HG03175 (cell line): ENCODE data around the gene KPNA5.
"Not testable (repeated sequence)": the region's sequence is repeated elsewhere in the genome, so short reads cannot be mapped to it uniquely, and the experiment has no call there.

Experiments used
- ATAC-seq: cut with Tn5 transposase; IDR thresholded peaks from one replicate; pipeline ENCODE4 v1.9.1; 2021; ENCODE audit warnings: mild to moderate bottlenecking, moderate library complexity; ENCODE audit not compliant: unreplicated experiment

Gene KPNA5

DNA sequence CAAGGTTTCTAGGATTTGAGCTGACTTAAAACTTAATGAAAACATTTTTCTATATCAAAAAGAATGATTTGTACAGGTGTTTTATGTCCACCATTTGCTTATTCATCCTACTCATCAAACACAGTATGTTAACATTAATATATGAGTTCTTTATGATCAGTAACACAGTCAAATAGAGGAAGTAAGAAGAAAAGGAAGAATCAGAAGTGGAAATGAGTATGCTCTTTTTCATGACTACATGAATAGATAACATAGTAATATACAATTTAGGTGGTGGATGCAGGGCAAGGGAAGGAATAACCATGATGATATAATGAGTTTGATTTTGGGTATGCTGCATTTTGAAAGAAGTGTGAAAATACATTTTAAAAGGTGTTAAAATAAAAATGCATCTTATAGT is 16.5 kb downstream of the KPNA5 start:
- ATAC-seq, result peak; percentile 72

DNA sequence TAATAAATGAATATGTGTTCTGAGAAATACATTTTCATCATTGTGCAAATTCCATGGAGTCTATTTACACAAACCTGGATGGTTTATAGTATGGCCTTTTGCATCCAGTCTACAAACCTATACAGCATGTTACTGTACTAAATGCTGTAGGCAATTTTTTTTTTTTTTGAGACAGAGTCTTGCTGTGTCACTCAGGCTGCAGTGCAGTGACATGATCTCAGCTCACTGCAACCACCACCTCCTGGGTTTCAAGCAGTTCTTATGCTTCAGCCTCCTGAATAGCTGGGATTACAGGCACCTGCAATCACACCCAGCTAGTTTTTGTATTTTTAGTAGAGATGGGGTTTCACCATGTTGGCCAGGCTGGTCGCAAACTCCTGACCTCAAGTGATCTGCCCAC is 22.9 kb downstream of the KPNA5 start:
- not testable (repeated sequence) for ATAC-seq

DNA sequence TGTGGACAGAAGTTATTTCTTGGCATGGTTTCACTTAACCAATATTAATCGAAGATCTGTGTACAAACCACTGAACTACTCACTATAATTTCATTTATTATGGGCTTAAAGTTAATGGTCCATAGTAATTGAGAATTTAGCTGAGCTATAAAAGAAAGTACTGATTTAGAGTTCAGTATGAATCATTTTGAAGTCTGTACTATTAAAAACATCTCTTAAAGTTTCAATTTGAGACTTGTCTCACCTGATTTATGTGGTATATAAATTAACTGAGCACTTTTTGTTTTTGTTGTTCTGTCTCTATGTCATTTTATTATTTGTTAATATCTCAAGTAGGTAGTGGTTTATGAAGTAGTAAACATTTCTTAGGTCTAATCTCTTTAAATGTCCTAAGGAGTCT is 24.9 kb downstream of the KPNA5 start:
- no peak for ATAC-seq

DNA sequence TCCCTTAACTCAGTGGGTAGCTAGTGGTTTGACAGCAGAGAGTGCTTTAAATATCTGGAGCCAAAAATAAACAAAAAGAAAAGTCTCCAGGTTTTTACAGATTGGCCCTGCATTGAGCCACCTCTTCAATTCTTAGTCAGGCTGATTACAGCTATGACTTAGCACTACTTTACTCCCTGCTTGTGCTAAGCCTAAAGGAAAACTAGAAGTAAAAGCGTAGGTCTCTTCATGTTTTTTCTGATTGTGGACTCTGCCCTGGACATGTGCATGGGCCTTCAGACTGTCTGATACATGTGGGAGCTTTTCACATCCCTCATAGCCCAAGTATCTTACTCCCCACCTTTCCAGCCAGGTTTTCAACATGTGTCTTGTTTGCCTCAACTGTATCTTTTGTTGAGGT is 33.3 kb downstream of the KPNA5 start:
- ATAC-seq, result no peak

DNA sequence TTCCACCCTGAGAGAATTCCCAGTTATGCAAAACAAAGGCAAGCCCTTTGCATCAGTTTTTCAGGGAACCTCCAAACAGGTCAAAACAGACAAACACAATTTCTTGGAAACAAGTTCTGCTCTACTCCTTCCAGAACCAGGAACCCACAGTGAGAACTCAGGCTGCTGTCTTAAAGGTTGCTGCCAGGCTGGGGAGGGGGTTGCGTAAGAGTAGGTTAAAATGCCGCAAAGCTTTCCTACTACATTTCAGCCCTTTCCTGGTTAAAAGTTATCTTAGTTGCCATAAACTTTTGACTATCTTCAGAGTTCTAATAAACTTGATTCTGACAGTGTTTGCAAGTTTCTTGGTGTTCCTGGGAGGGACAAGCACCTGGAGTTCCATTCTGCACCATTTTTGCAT is 33.8 kb downstream of the KPNA5 start:
- ATAC-seq, result no peak

DNA sequence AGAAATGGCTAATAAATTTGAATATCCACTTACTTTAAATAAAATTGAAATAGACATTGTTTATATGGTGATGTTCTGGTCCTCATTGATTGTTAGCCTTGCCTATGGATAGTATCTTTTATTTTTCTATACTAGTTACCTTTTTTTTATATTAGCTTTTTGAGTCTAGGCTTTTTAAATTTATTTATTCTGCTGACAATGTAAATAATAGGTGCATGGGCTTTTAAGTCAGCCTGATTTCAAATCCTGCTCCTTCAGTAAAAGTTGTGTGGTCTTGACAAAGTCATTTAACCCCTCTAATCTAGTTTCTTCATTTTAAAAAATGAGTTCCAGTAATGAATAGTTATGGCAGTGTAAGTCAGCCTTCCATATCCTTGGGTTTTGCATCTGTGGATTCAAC is 45.9 kb downstream of the KPNA5 start:
- ATAC-seq, result no peak

DNA sequence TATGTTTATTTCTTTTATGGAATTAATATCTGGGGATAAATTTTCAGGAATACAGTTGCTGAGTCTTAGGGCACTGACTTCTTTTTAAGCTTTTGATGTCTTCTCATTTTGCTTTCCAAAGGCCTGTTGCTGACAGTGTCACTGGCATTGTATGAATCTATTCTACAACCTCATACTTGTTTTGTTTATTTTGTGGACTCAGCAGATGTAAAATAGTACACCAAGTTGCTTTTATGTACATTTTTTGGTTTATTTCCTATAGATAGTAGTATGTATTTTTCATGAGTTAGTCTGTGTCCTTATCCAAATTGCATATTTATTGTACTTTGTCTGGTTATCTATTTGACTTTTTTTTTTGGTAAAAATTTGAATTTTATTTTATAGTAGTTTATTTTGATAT is 49.5 kb downstream of the KPNA5 start:
- no peak for ATAC-seq

DNA sequence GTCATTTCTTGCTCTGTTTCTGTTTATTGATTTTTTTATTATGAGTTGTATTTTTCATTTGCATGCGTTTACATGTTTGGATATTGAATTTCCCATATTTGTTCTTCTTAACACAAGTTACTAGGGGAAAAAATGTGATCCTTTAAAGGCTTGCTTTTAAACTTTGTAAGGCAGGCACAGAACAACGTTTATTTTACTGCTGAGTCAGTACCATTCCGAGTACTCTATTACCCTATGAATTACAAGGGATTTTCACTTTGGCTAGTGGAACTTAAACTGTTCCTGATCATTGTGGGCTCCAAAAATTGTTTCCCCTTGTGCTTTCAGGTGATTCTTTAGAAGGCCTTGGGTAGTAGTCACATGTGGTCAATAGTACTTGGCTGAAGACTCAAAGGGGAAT is 56.0 kb downstream of the KPNA5 start:
- ATAC-seq, result no peak

DNA sequence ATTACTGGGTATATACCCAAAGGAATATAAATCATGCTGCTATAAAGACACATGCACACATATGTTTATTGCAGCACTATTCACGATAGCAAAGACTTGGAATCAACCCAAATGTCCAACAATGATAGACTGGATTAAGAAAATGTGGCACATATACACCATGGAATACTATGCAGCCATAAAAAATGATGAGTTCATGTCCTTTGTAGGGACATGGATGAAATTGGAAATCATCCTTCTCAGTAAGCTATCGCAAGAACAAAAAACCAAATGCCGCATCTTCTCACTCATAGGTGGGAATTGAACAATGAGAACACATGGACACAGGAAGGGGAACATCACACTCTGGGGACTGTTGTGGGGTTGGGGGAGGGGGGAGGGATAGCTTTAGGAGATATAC is 59.5 kb downstream of the KPNA5 start:
- ATAC-seq, result not testable (repeated sequence)

DNA sequence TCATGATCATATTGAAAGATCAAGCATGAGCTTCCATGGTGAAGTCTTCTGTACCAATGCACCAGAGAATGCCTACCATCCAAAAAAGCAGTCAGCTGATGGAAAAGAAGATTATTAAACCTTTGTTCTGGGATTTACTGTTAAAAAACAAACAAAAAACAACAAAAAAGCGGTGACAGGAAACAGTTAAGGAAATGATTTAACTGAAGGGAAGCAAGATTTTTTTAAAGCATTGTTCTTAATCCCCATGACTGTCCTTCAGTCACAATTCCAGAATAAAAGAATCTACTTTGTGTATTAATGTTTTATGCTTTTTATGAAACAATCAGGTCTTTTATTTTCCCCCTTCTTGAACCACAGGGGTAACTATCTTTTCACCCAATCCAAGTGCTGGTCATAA is 60.6 kb downstream of the KPNA5 start:
- ATAC-seq, result no peak

DNA sequence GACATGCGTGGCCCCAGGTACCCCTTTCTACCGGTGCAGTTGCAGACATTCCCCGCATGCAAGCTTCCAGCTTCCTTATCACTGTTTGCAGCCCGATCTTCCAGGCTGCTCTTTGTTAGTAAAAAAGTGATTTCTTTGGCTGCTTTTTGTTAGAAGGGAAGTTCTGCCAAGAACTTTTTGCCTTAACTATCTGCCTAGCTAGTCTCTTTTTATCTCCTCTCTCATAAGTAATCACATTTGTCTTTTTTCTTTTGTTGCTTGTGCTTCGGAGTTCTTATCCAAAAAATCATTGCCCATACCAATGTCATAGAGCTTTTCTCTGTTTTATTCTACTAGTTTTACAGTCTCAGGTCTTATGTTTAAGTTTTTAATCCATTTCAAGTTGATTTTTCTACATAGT is 64.2 kb downstream of the KPNA5 start:
- no peak for ATAC-seq

DNA sequence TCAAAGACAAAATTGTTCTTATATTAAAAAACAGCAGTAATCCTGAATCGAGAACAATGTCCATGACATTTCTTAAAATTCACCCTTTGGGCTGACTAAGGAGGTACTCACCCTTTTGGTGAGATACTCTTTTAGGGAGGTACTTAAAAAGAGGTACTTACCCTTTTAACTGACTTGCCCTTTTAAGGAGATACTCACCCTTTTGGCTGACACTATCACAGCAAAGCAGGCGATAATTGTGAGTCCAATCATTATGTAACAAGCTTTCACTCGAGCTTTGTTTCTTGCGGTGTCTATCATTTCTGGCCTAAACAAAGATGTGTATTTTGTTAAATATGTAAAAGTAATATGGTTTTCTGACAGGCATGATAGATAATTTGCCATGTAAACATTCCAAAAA is 80.8 kb downstream of the KPNA5 start:
- no peak for ATAC-seq

DNA sequence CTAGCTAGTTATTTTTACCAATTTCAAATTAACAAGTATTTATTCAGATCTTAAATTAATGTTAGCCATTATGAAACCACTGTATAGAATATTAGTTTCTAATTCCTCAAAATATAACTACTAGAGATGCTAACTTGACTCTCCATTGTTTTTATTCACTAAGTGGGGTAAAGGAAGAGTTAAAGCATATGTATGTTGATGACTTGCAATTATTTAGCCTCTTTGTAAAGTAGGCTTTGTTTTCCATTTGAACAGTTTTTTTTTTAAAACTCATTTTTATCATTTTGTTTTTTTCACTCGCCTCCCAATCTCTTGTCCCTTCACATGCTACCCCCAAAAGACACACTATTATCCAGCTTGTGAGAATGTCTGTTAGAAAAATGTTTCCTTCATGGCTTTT is 81.2 kb downstream of the KPNA5 start:
- no peak for ATAC-seq

DNA sequence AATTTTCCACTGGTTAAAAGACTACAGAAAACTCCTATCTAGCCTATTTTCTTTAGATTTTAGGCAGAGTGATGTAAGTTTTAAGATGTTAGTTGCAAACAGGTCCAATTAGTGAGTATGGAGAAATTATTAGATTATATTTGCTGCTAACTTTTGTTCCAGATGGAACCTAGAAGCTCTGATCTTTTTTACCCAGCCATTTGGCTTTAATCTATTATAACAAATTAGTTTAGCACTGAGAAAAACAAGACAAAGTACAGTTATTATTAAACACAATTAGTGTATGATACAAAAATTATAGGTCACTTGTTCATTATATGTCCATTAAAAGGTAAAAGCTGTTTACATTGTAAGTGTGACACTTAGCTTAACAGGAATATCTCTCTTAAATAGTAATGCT is 82.0 kb downstream of the KPNA5 start:
- ATAC-seq, result no peak

DNA sequence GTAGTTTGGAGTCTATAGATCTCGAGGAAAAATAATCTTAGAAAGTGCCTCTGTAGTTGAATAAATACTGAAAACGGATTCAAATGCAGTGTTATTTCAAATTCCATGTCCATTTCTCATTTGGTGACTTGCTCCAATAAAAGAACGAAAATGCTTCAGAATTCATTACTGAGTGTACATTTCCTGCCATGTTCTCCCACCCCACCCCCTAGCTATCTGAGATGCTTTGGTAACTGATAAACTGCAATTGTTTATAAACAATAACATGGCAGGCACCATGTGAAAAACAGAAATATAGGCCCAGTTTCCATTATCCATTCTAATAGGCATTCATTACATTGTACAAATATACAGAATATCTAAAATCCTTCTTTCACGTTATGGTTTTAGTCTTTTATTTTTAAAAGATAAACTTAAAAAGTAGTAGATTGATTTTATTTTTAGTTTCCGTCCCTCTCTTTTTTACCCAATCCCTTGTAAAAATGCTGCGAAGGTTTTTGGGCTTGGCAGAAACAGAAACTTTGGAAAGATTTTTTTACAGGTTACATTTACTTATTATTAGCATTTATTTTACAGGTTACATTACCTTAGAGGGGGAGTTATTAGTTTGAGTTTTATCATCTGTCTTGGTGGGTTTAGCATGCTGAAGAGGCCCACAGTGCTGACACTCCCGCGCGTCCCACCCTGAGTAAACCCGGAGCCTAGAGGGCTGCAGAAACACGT is 83.1 kb downstream of the KPNA5 start:
- no peak for ATAC-seq

DNA sequence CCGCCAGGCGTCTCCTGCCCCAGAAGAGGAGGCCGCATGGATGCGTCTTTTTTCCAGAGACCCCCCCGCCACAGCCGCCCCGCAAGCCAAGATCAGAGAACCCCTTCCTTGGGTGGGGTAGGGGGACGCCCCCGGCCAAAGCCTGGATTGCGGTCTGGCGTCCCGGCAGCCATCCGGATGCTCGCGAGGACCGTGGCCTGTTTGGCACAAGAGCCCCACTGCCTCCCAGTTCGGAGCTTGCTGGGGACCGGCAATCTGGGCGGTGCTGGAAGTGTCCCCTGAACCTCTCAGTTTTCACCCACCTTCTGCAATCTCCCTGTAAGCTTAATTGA is 83.6 kb downstream of the KPNA5 start:
- ATAC-seq, result no peak

DNA sequence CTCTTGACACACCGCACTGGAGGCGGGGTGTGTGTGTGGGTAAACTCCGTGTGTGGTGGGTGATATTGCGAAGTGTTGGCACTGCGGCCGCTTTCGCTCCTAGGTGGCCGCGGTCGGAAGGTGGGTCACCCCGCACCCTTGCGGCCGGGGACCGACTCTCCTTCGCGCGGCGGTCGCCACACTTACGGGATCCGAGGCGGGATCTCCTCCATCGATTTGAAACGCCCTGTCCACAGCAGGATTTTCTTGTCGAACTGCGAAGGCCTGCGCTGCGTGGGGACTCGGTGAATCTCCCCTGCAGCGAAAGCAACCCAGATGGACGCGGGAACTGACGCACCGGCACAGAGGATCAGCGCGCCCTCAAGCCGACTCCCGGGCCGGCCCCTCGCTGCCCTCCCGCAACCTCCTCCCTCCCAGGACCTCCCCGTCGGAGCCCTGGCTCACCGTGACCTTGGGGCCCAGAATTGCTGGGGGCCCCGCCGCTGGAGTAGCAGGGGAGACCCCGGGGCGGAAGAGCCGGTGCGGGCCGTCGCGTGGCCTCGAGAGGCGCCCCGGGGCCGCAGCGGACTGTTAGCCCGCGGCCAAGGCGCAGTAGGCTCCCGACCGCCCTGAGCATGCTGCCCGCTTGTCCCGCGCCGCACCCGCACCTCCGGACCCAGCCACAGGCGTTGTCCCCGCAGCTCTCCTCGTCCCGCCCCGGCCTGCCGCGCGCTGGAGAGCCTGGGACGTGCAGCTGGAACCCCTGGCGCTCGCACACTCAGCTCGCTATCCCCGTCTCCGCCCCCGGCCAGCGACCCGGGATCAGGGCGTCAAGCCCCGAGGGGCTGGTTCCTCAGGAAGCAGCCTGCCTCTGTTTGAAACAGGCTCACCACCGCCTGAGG is 84.2 kb downstream of the KPNA5 start, which contains the start of gene FAM162B:
FAM162B (minus strand) TSS at position 759 of the 881 bp plus-strand sequence; CDS start at position 616, 143 bp downstream.
- ATAC-seq, result no peak

DNA sequence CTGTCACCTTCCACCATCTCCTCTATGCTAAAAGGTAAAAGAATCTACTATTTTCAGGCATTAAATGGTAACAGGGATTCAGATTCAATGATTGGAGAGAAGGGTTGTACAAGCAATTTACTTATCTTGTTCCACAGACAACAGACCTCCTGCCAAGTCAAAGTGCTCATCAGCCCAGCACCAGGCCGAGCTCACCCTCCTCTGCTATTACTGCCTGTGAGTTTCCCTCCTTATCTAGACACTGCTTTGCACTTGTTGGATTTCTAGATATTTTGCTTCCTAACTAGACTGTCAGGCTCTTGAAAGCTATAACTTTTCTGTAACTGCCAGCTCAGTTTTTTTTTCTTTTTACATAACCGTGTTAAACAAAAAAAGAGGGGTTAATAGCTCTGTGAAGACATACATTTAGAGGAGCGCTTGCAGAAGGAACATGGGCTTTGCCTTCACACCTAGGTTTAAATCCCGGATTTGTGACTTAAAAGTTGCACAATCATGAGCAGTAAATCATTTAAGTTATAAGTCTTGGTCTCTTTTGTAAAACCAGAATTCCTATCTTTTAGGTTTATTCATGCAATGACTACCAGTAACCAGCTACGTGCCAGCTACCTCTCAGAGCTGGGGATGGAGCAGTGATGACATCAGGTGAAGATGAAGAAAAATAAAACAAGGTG is 85.6 kb downstream of the KPNA5 start:
- ATAC-seq, result no peak

DNA sequence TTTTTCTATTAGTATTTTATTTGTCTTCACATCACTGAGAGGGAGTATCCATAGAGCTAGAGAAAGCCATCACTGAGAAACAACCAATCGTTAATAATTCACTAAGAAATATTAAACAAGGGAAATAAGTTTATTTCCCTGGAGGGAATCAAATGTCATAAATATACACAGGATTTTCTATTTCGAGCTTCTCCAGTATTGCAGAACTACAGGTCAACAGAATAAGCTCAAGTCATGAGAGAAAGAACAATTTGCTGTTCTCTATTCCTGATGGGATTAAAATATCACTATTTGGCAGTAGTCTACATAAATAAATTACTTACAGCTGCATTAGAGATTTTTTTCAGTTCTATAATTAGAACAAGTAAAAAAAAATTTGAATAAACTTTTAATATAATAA is 86.7 kb downstream of the KPNA5 start:
- ATAC-seq, result no peak

DNA sequence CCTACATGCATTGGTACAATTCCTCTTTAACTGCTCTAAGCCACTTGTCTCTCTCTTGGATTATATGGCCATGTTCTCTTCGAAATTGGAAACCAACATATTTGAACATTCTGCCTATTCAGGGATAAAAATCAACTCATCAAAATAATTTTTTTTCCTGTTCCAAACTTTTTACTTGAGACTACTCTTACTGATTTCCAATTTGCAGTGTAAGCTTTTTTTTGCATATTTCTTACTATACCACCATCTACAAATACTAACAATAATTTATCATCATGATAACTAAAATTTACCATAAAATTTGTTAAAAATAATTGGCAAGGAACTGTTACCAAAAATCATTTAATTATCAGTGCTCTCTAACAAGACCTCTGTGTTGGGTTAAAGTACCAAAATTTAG is 91.4 kb downstream of the KPNA5 start:
- ATAC-seq, result no peak

DNA sequence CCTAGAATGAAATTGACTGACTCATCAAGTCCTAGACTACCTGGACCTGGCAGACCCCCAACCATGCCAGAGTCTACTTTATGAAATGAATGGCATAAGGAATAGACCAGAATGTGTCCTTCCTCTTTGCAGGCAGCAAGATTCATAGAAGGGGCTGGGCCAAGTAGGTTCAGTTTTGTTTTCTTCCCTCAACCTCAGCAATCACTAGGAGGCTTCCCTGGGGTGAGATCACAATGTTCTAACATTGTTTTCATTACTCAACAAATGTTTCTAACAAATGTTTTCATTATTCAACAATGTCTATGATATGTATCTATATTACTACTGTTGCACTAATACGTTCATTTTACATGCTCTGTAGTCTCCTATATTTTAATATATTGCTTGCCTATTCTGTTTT is 92.9 kb downstream of the KPNA5 start:
- no peak for ATAC-seq
